Cerebellar nuclear complex (tissue), 1 donor: ENCODE data around the gene CAPN10.
A peak's percentile ranks its signal among the peaks of the same experiment; 100 is the strongest.

Experiments used
- DNase-seq, 2 experiments: peaks; one replicate each; lab custom pipeline; 2025; lab: John Stamatoyannopoulos, UW

Gene CAPN10

GRCh38 chr2:240564561-240565332 lies 21.8 kb upstream of the CAPN10 start:
- no peak for DNase-seq

GRCh38 chr2:240565333-240566202 lies 21.0 kb upstream of the CAPN10 start:
- no peak for DNase-seq

- peak; percentile 14 to 19 for DNase-seq
These were observed 20.1 kb upstream of the CAPN10 start for GRCh38 chr2:240566203-240567136.

GRCh38 chr2:240567137-240567871 lies 19.2 kb upstream of the CAPN10 start:
- no peak for DNase-seq

- no peak for DNase-seq
These were observed 18.5 kb upstream of the CAPN10 start, which contains the start of gene RNPEPL1 for GRCh38 chr2:240567872-240568677. Gene RNPEPL1 (plus strand): TSS chr2:240568484. CDS start chr2:240568587, 103 bp downstream.

- DNase-seq, result no peak
These were observed 17.6 kb upstream of the CAPN10 start for GRCh38 chr2:240568678-240569522.

- no peak for DNase-seq
These were observed 17.0 kb upstream of the CAPN10 start for GRCh38 chr2:240569523-240569997.

- no peak for DNase-seq
These were observed 16.5 kb upstream of the CAPN10 start for GRCh38 chr2:240569998-240570530.

GRCh38 chr2:240570531-240571313 lies 15.8 kb upstream of the CAPN10 start:
- DNase-seq, result no peak

GRCh38 chr2:240571314-240571973 lies 15.1 kb upstream of the CAPN10 start:
- no peak for DNase-seq

GRCh38 chr2:240572141-240573031 lies 14.1 kb upstream of the CAPN10 start:
- no peak for DNase-seq

GRCh38 chr2:240573071-240573515 lies 13.4 kb upstream of the CAPN10 start:
- DNase-seq, result no peak

- no peak for DNase-seq
These were observed 12.8 kb upstream of the CAPN10 start for GRCh38 chr2:240573516-240574385.

GRCh38 chr2:240574386-240575100 lies 12.0 kb upstream of the CAPN10 start:
- DNase-seq, result no peak
